Activated naive CD8-positive, alpha-beta T cell treated with anti-CD3 and anti-CD28 coated beads for 36 hours (primary cell): Measurements from ENCODE around the gene ANKRD9. TPM values are rescaled to one million over a fixed set of nuclear protein-coding genes. Genes with fewer than 3 reads are reported as not detected.

Source experiments
- DNase-seq: peaks from one replicate; pipeline ENCODE4 v3.0.0; 2021
- H3K27ac Mint-ChIP-seq: one replicate; pipeline ENCODE4 v1.8.0; 2022; ENCODE audit warnings: mild to moderate bottlenecking, moderate library complexity, mixed read lengths
- H3K27me3 Mint-ChIP-seq: one replicate; pipeline ENCODE4 v1.8.0; 2022; ENCODE audit warnings: mild to moderate bottlenecking, mixed read lengths
- H3K36me3 Mint-ChIP-seq: one replicate; pipeline ENCODE4 v1.8.0; 2021; ENCODE audit warnings: mild to moderate bottlenecking, mixed read lengths
- H3K4me1 Mint-ChIP-seq: one replicate; pipeline ENCODE4 v1.8.0; 2021; ENCODE audit warnings: mixed read lengths
- H3K4me3 Mint-ChIP-seq: one replicate; pipeline ENCODE4 v1.8.0; 2022; ENCODE audit warnings: mild to moderate bottlenecking, moderate library complexity, mixed read lengths
- H3K9me3 Mint-ChIP-seq: one replicate; pipeline ENCODE4 v1.8.0; 2022; ENCODE audit warnings: mixed read lengths
- total RNA-seq, 2 experiments: library from RNA; stranded (reverse); gene quantifications; one replicate each; pipeline ENCODE4 v1.2.3, GENCODE V29; 2021

The ANKRD9 gene
- total RNA-seq, 2 experiments from 2014 or later, result 10.7 to 10.9 TPM

- no peaks in the 10 kb centered on the region for H3K27me3 Mint-ChIP-seq
- peaks cover 9% of the 10 kb centered on the region for H3K36me3 Mint-ChIP-seq
- H3K4me1 Mint-ChIP-seq, result no peaks in the 10 kb centered on the region
- DNase-seq, result no peak
- H3K4me3 Mint-ChIP-seq, result no peak overlapping the region
- H3K9me3 Mint-ChIP-seq, result peaks cover 6% of the 10 kb centered on the region
- no peak overlapping the region for H3K27ac Mint-ChIP-seq
Observed at GRCh38 chr14:102485693-102486512, 23.7 kb downstream of the ANKRD9 start.

DNA sequence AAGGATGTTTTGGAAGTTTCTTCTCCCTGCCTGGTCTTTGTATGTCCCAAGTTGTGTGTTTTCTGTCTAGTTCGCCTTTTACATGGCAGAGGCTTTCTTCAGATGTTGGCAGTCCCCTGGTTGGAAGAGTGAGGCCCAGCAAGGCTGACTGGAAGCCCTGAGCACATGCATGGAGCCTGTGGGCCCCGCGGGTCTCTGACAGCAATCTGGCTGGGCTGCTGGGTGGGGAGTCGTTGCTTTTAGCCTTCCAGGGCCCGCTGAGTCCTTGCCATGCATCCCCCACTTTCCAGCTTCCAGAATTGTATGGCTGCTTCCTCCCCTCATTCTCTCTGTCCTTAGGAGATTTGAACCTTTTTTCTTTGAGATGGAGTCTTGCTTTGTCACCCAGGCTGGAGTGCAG, 25.3 kb downstream of the ANKRD9 start:
- no peak overlapping the region for H3K27ac Mint-ChIP-seq
- no peaks in the 10 kb centered on the region for H3K4me1 Mint-ChIP-seq
- DNase-seq, result no peak

GRCh38 chr14:102481791-102482238, 27.8 kb downstream of the ANKRD9 start:
- no peak for DNase-seq
- Mint-ChIP-seq H3K4me1 (no peaks in the 10 kb centered on the region), H3K9me3 (peaks cover 6% of the 10 kb centered on the region), H3K36me3 (peaks cover 9% of the 10 kb centered on the region), H3K27ac (no peak overlapping the region), H3K4me3 (no peak overlapping the region), H3K27me3 (no peaks in the 10 kb centered on the region)

More for the DNA sequence above, 25.3 kb downstream of the ANKRD9 start:
- Mint-ChIP-seq H3K9me3 (peaks cover 6% of the 10 kb centered on the region), H3K27me3 (no peaks in the 10 kb centered on the region), H3K36me3 (peaks cover 9% of the 10 kb centered on the region), H3K4me3 (no peak overlapping the region)

- peaks cover 9% of the 10 kb centered on the region for H3K36me3 Mint-ChIP-seq
- no peaks in the 10 kb centered on the region for H3K27me3 Mint-ChIP-seq
Observed at GRCh38 chr14:102481371-102481770, 28.2 kb downstream of the ANKRD9 start.

GRCh38 chr14:102479777-102480176, 29.8 kb downstream of the ANKRD9 start:
- Mint-ChIP-seq H3K4me3 (no peak overlapping the region), H3K9me3 (peaks cover 6% of the 10 kb centered on the region), H3K27ac (peak overlapping the region; percentile 45), H3K36me3 (peaks cover 9% of the 10 kb centered on the region), H3K4me1 (no peaks in the 10 kb centered on the region), H3K27me3 (no peaks in the 10 kb centered on the region)
- no peak for DNase-seq

More at GRCh38 chr14:102481371-102481770, 28.2 kb downstream of the ANKRD9 start:
- peaks cover 6% of the 10 kb centered on the region for H3K9me3 Mint-ChIP-seq
- H3K4me1 Mint-ChIP-seq, result no peaks in the 10 kb centered on the region
- H3K27ac Mint-ChIP-seq, result no peak overlapping the region
- no peak for DNase-seq
- no peak overlapping the region for H3K4me3 Mint-ChIP-seq

DNA sequence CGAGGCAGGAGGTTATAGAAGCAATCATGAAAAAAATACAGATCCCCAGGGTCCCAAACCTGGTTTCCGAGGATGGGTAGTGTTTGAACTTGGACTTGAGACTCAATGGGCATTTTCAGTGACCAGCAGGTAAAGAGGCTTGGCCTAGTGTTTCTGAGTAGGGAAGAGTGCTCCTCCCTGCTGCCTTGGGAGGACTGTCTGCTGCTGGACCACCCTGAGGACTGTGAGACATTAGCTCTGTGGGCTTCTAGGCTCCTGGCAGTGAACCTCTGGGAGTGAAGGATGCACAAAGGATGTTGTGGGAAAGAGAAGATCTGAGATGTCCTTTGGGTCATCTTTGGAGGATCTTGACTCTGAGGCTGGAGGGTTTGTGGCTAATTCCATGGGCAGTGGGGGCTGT, 30.5 kb downstream of the ANKRD9 start:
- no peak overlapping the region for H3K27ac Mint-ChIP-seq
- no peak for DNase-seq
- peaks cover 9% of the 10 kb centered on the region for H3K36me3 Mint-ChIP-seq
- peaks cover 6% of the 10 kb centered on the region for H3K9me3 Mint-ChIP-seq
- no peaks in the 10 kb centered on the region for H3K27me3 Mint-ChIP-seq
- no peak overlapping the region for H3K4me3 Mint-ChIP-seq
- no peaks in the 10 kb centered on the region for H3K4me1 Mint-ChIP-seq

- Mint-ChIP-seq H3K4me3 (no peak overlapping the region), H3K9me3 (no peaks in the 10 kb centered on the region), H3K36me3 (no peaks in the 10 kb centered on the region), H3K27ac (no peak overlapping the region), H3K27me3 (no peaks in the 10 kb centered on the region), H3K4me1 (peaks cover 11% of the 10 kb centered on the region)
- DNase-seq, result no peak
Observed at GRCh38 chr14:102474934-102475333, 34.6 kb downstream of the ANKRD9 start.

DNA sequence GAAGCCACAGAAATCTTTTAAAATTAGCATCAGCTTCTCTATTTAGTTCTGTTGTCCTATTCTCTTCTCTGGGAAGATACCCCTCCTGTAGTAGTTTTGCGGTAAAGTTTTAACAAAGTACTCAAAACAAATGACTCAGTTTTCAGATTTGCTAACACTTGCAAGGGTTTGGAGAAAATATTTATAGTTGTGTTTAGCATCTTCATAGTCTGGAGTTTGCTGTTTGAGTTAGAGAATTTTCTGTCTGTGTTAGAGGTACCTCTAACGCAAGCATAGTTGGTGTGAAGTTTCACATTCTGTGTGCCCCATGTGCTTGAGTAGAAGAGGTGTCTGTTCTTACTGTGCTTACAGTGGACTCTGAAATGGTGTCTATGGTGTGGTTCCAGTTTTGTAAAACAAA, 36.0 kb downstream of the ANKRD9 start:
- H3K9me3 Mint-ChIP-seq, result peaks cover 1% of the 10 kb centered on the region

DNA sequence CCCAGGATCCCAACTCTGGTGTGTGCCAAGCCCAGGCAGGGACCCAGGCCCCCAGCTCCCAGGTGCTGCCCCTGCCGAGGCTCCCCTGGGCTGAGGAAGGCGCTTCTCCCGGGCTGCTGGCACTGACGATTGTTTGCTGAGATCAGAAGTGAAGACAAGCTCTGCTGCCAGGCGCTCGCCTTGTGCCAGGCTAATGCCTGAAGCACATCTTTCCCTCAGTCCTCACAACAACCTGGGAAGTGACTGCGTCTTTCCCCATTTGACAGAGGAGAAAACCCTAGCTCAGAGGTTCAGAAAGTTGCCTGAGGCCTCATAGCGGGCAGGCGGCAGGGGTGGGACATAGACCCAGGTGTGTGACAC, 36.8 kb downstream of the ANKRD9 start:
- H3K9me3 Mint-ChIP-seq, result peaks cover 3% of the 10 kb centered on the region
- H3K4me3 Mint-ChIP-seq, result no peak overlapping the region
- H3K27ac Mint-ChIP-seq, result no peak overlapping the region
- DNase-seq, result no peak
- peaks cover 15% of the 10 kb centered on the region for H3K36me3 Mint-ChIP-seq
- no peaks in the 10 kb centered on the region for H3K27me3 Mint-ChIP-seq
- peaks cover 11% of the 10 kb centered on the region for H3K4me1 Mint-ChIP-seq

More for the DNA sequence above, 36.0 kb downstream of the ANKRD9 start:
- H3K4me1 Mint-ChIP-seq, result peaks cover 11% of the 10 kb centered on the region
- DNase-seq, result no peak
- no peaks in the 10 kb centered on the region for H3K27me3 Mint-ChIP-seq
- no peak overlapping the region for H3K27ac Mint-ChIP-seq
- H3K36me3 Mint-ChIP-seq, result peaks cover 9% of the 10 kb centered on the region
- H3K4me3 Mint-ChIP-seq, result no peak overlapping the region

DNA sequence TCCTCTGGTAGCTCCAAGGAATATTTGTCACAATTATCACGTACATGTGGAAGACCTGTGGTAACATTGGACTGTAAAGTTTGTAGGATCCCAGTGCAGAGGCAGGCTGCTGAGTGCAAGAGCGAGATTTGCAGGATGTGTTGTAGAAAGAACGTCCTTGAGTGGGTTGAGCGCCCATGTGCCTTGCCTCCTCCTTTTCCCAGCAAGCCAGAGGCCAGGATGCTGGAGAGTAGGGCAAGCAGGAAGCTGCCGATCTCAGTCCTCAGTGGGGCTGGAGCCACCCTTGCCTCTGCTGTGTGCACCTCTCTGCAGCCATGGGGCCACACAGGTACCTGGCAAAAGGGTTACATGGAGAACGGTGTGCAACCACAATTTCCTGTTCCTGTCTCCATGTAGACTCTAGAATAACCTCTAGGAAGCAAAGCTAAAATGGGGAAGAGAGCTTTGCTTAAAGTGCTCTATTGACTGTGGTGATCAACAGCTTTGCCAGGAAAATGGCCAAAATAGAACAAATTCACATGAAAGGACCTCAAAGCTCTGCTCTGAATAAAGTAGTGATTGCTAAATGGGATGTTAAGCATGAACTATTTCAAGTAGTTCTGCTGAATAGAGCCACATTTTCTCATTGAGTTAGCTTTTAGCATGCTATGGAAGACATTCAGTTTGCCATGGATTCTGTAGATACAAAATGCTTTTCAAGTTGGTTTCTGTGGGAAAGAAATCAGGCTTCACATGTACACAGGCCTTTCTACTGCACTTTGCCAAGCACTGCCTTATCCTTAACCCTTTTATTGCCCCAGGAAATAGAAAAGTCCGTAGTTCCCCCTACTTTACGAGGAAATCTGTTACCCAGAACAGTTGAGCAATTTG, 37.4 kb downstream of the ANKRD9 start:
- no peak overlapping the region for H3K27ac Mint-ChIP-seq
- no peaks in the 10 kb centered on the region for H3K27me3 Mint-ChIP-seq
- peaks cover 18% of the 10 kb centered on the region for H3K36me3 Mint-ChIP-seq
- H3K9me3 Mint-ChIP-seq, result peaks cover 3% of the 10 kb centered on the region
- H3K4me3 Mint-ChIP-seq, result no peak overlapping the region
- DNase-seq, result no peak
- peaks cover 11% of the 10 kb centered on the region for H3K4me1 Mint-ChIP-seq

GRCh38 chr14:102469261-102469660, 40.3 kb downstream of the ANKRD9 start:
- H3K36me3 Mint-ChIP-seq, result peaks cover 21% of the 10 kb centered on the region
- no peak for DNase-seq
- H3K4me3 Mint-ChIP-seq, result no peak overlapping the region
- H3K27me3 Mint-ChIP-seq, result no peaks in the 10 kb centered on the region
- H3K27ac Mint-ChIP-seq, result no peak overlapping the region
- peaks cover 11% of the 10 kb centered on the region for H3K4me1 Mint-ChIP-seq
- peaks cover 3% of the 10 kb centered on the region for H3K9me3 Mint-ChIP-seq

- H3K36me3 Mint-ChIP-seq, result peaks cover 21% of the 10 kb centered on the region
- no peak overlapping the region for H3K4me3 Mint-ChIP-seq
- peaks cover 3% of the 10 kb centered on the region for H3K9me3 Mint-ChIP-seq
- no peak for DNase-seq
- no peaks in the 10 kb centered on the region for H3K27me3 Mint-ChIP-seq
- H3K4me1 Mint-ChIP-seq, result peaks cover 4% of the 10 kb centered on the region
- no peak overlapping the region for H3K27ac Mint-ChIP-seq
Observed at GRCh38 chr14:102464846-102465341, 44.7 kb downstream of the ANKRD9 start.

- peaks cover 4% of the 10 kb centered on the region for H3K4me1 Mint-ChIP-seq
Observed at GRCh38 chr14:102464006-102464405, 45.6 kb downstream of the ANKRD9 start.

GRCh38 chr14:102462391-102462790, 47.2 kb downstream of the ANKRD9 start:
- Mint-ChIP-seq H3K4me1 (peaks cover 4% of the 10 kb centered on the region), H3K9me3 (no peaks in the 10 kb centered on the region), H3K36me3 (peaks cover 5% of the 10 kb centered on the region), H3K27ac (no peak overlapping the region), H3K27me3 (no peaks in the 10 kb centered on the region), H3K4me3 (no peak overlapping the region)
- DNase-seq, result no peak

More at GRCh38 chr14:102464006-102464405, 45.6 kb downstream of the ANKRD9 start:
- no peaks in the 10 kb centered on the region for H3K27me3 Mint-ChIP-seq
- H3K9me3 Mint-ChIP-seq, result peaks cover 2% of the 10 kb centered on the region
- peaks cover 15% of the 10 kb centered on the region for H3K36me3 Mint-ChIP-seq
- H3K4me3 Mint-ChIP-seq, result no peak overlapping the region
- no peak for DNase-seq
- H3K27ac Mint-ChIP-seq, result no peak overlapping the region
